Trophoblast cell (in vitro differentiated cells and primary cell): ENCODE data around the gene SLC35E2B.

Source experiments
- DNase-seq, 2 donors: peaks; one replicate each; pipeline ENCODE4 v3.0.0-alpha.2; 2016
- H2AFZ ChIP-seq: 2 replicates; pipeline ENCODE4 v1.6.1; 2013; ENCODE audit warnings: low read length, moderate library complexity, mild to moderate bottlenecking; ENCODE audit not compliant: insufficient read depth, poor library complexity
- H2AK5ac ChIP-seq: 2 replicates; pipeline ENCODE4 v1.6.1; 2013; ENCODE audit warnings: mild to moderate bottlenecking, low read length
- H2BK120ac ChIP-seq: 2 replicates; pipeline ENCODE4 v1.6.1; 2013; ENCODE audit warnings: low read length, mild to moderate bottlenecking, moderate library complexity; ENCODE audit not compliant: insufficient read depth, poor library complexity
- H2BK12ac ChIP-seq: 2 replicates; pipeline ENCODE4 v1.6.1; 2013; ENCODE audit warnings: mild to moderate bottlenecking, low read length, moderate library complexity
- H2BK5ac ChIP-seq: 2 replicates; pipeline ENCODE4 v1.6.1; 2013; ENCODE audit warnings: low read length, low read depth, moderate library complexity, mild to moderate bottlenecking; ENCODE audit not compliant: poor library complexity
- H3K14ac ChIP-seq: 2 replicates; pipeline ENCODE4 v1.6.1; 2013; ENCODE audit warnings: mild to moderate bottlenecking, low read length
- H3K18ac ChIP-seq: 2 replicates; pipeline ENCODE4 v1.6.1; 2013; ENCODE audit warnings: mild to moderate bottlenecking, low read length
- H3K23ac ChIP-seq: 2 replicates; pipeline ENCODE4 v1.6.1; 2013; ENCODE audit warnings: low read length
- H3K27ac ChIP-seq: 2 replicates; pipeline ENCODE4 v1.5.1; 2013; ENCODE audit warnings: low read depth, mild to moderate bottlenecking, inconsistent platforms, low read length, moderate library complexity
- H3K27me3 ChIP-seq: 2 replicates; pipeline ENCODE4 v1.6.1; 2013; ENCODE audit warnings: inconsistent platforms, mild to moderate bottlenecking, low read length, moderate library complexity; ENCODE audit not compliant: insufficient read depth
- H3K36me3 ChIP-seq, 2 experiments: 1 replicate in 1 of 2; 2 replicates in 1 of 2; pipeline ENCODE4 v1.6.1; 2013; ENCODE audit warnings: low read length in 2 of 2, mild to moderate bottlenecking in 2 of 2, moderate library complexity in 1 of 2; ENCODE audit not compliant: insufficient read depth in 2 of 2, control insufficient read depth in 1 of 2
- H3K4ac ChIP-seq: 2 replicates; pipeline ENCODE4 v1.6.1; 2013; ENCODE audit warnings: low read depth, mild to moderate bottlenecking, low read length, moderate library complexity
- H3K4me1 ChIP-seq, 2 experiments: 1 replicate in 1 of 2; 2 replicates in 1 of 2; pipeline ENCODE4 v1.6.1; 2013; ENCODE audit warnings: low read length in 2 of 2, mild to moderate bottlenecking in 2 of 2, moderate library complexity in 1 of 2; ENCODE audit not compliant: insufficient read depth in 2 of 2, control insufficient read depth in 1 of 2
- H3K4me2 ChIP-seq: 2 replicates; pipeline ENCODE4 v1.6.1; 2013; ENCODE audit warnings: inconsistent platforms, mild to moderate bottlenecking, low read length, moderate library complexity
- H3K4me3 ChIP-seq: 2 replicates; pipeline ENCODE4 v1.5.1; 2013; ENCODE audit warnings: mild to moderate bottlenecking, low read depth, low read length, inconsistent platforms
- H3K79me1 ChIP-seq: one replicate; pipeline ENCODE4 v1.6.1; 2013; ENCODE audit warnings: low read length
- H3K79me2 ChIP-seq: 2 replicates; pipeline ENCODE4 v1.6.1; 2013; ENCODE audit warnings: low read length, mild to moderate bottlenecking; ENCODE audit not compliant: control insufficient read depth, insufficient read depth, poor library complexity
- H3K9ac ChIP-seq: 2 replicates; pipeline ENCODE4 v1.6.1; 2013; ENCODE audit warnings: mild to moderate bottlenecking, low read length
- H3K9me3 ChIP-seq: 2 replicates; pipeline ENCODE4 v1.6.1; 2013; ENCODE audit warnings: low read depth, mild to moderate bottlenecking, control low read depth, inconsistent platforms, low read length; ENCODE audit not compliant: insufficient read depth
- H4K12ac ChIP-seq: 2 replicates; pipeline ENCODE4 v1.6.1; 2013; ENCODE audit warnings: low read depth, mild to moderate bottlenecking, low read length, moderate library complexity
- H4K8ac ChIP-seq: 2 replicates; pipeline ENCODE4 v1.6.1; 2013; ENCODE audit warnings: low read depth, mild to moderate bottlenecking, low read length, moderate library complexity
- H4K91ac ChIP-seq: one replicate; pipeline ENCODE4 v1.6.1; 2013; ENCODE audit warnings: low read depth, mild to moderate bottlenecking, low read length, moderate library complexity
- WGBS: extraction: QIAGEN DNeasy Blood & Tissue Kit; methylation state at CpG from one replicate; pipeline ENCODE4 v1.1.7; 2013; ENCODE audit warnings: missing lambda C conversion rate; ENCODE audit not compliant: insufficient read length, insufficient coverage; ENCODE audit errors: extremely low coverage; 5-methylcytosine and 5-hydroxymethylcytosine counted together

Gene SLC35E2B

GRCh38 chr1:1620433-1621139 is 72.0 kb downstream of the SLC35E2B start:
- Histone ChIP-seq H3K79me1 (peaks cover 5% of the 10 kb centered on the region), H3K14ac (no peak overlapping the region), H3K27ac (no peak overlapping the region), H2AFZ (no peak overlapping the region), H3K4me3 (no peak overlapping the region), H2BK12ac (no peak overlapping the region), H3K4me1 (peaks cover 2 to 8% of the 10 kb centered on the region in 2 experiments), H2BK120ac (no peak overlapping the region), H3K9me3 (no peaks in the 10 kb centered on the region), H3K4ac (no peak overlapping the region), H4K8ac (no peak overlapping the region), H3K4me2 (no peak overlapping the region), H4K91ac (no peak overlapping the region), H2BK5ac (no peak overlapping the region), H3K18ac (no peak overlapping the region), H3K79me2 (peaks cover 2% of the 10 kb centered on the region), H3K27me3 (no peaks in the 10 kb centered on the region), H4K12ac (no peak overlapping the region), H3K9ac (no peak overlapping the region), H3K36me3 (peaks cover 21 to 24% of the 10 kb centered on the region in 2 experiments), H3K23ac (no peak overlapping the region), H2AK5ac (no peak overlapping the region)
- no peak for DNase-seq
- no CpG with 5 or more reads among the region's 16 CpGs for WGBS

GRCh38 chr1:1619917-1620361 is 72.7 kb downstream of the SLC35E2B start:
- H2BK120ac ChIP-seq = no peak overlapping the region
- peaks cover 5% of the 10 kb centered on the region for H3K79me2 ChIP-seq
- no peak overlapping the region for H2AK5ac ChIP-seq
- H3K9me3 ChIP-seq = no peaks in the 10 kb centered on the region
- H3K9ac ChIP-seq = no peak overlapping the region
- H3K36me3 ChIP-seq = peaks cover 21 to 22% of the 10 kb centered on the region in 2 experiments
- DNase-seq = no peak
- H3K4me3 ChIP-seq = no peak overlapping the region
- H3K4me1 ChIP-seq = peaks cover 2 to 8% of the 10 kb centered on the region in 2 experiments
- peaks cover 8% of the 10 kb centered on the region for H3K79me1 ChIP-seq
- no peak overlapping the region for H3K4ac ChIP-seq
- H3K27ac ChIP-seq = no peak overlapping the region
- no peak overlapping the region for H4K91ac ChIP-seq
- no peak overlapping the region for H4K8ac ChIP-seq
- H3K18ac ChIP-seq = no peak overlapping the region
- H4K12ac ChIP-seq = no peak overlapping the region
- H3K14ac ChIP-seq = no peak overlapping the region
- H3K27me3 ChIP-seq = no peaks in the 10 kb centered on the region
- H2BK12ac ChIP-seq = no peak overlapping the region
- H3K23ac ChIP-seq = no peak overlapping the region
- H2AFZ ChIP-seq = no peak overlapping the region
- no peak overlapping the region for H2BK5ac ChIP-seq
- H3K4me2 ChIP-seq = no peak overlapping the region
- no CpG with 5 or more reads among the region's 14 CpGs for WGBS

GRCh38 chr1:1618396-1619068 is 74.1 kb downstream of the SLC35E2B start:
- H3K14ac ChIP-seq = no peak overlapping the region
- no peak overlapping the region for H3K23ac ChIP-seq
- H4K12ac ChIP-seq = no peak overlapping the region
- H3K36me3 ChIP-seq = peaks cover 15% of the 10 kb centered on the region in 2 experiments
- H2BK120ac ChIP-seq = no peak overlapping the region
- H2AFZ ChIP-seq = no peak overlapping the region
- no peak overlapping the region for H3K18ac ChIP-seq
- no peak overlapping the region for H3K4ac ChIP-seq
- no peak overlapping the region for H2AK5ac ChIP-seq
- peaks cover 5% of the 10 kb centered on the region for H3K79me2 ChIP-seq
- no peak overlapping the region for H4K91ac ChIP-seq
- peaks cover 8% of the 10 kb centered on the region for H3K79me1 ChIP-seq
- H4K8ac ChIP-seq = no peak overlapping the region
- no CpG with 5 or more reads among the region's 9 CpGs for WGBS
- H3K27me3 ChIP-seq = no peaks in the 10 kb centered on the region
- DNase-seq = peak in 1 of 2 donors; percentile 33
- H3K9me3 ChIP-seq = no peaks in the 10 kb centered on the region
- H3K9ac ChIP-seq = no peak overlapping the region
- H3K27ac ChIP-seq = no peak overlapping the region
- H3K4me2 ChIP-seq = no peak overlapping the region
- H2BK5ac ChIP-seq = no peak overlapping the region
- H3K4me1 ChIP-seq = peaks cover 10 to 15% of the 10 kb centered on the region in 2 experiments
- no peak overlapping the region for H3K4me3 ChIP-seq
- no peak overlapping the region for H2BK12ac ChIP-seq

GRCh38 chr1:1617925-1618324 is 74.7 kb downstream of the SLC35E2B start:
- H3K27me3 ChIP-seq = no peaks in the 10 kb centered on the region
- no peak overlapping the region for H2AK5ac ChIP-seq
- H3K79me2 ChIP-seq = peaks cover 5% of the 10 kb centered on the region
- H2BK12ac ChIP-seq = no peak overlapping the region
- no peak overlapping the region for H3K23ac ChIP-seq
- peaks cover 8% of the 10 kb centered on the region for H3K79me1 ChIP-seq
- H4K91ac ChIP-seq = no peak overlapping the region
- no CpG with 5 or more reads among the region's 6 CpGs for WGBS
- H3K4me3 ChIP-seq = no peak overlapping the region
- no peak overlapping the region for H2AFZ ChIP-seq
- no peaks in the 10 kb centered on the region for H3K9me3 ChIP-seq
- no peak overlapping the region for H3K4me2 ChIP-seq
- H3K14ac ChIP-seq = no peak overlapping the region
- H4K8ac ChIP-seq = no peak overlapping the region
- no peak overlapping the region for H3K18ac ChIP-seq
- H3K9ac ChIP-seq = no peak overlapping the region
- H3K4me1 ChIP-seq = peaks cover 10 to 15% of the 10 kb centered on the region in 2 experiments
- H4K12ac ChIP-seq = no peak overlapping the region
- DNase-seq = no peak
- no peak overlapping the region for H3K27ac ChIP-seq
- no peak overlapping the region for H3K4ac ChIP-seq
- peaks cover 15% of the 10 kb centered on the region in 2 experiments for H3K36me3 ChIP-seq
- no peak overlapping the region for H2BK120ac ChIP-seq
- no peak overlapping the region for H2BK5ac ChIP-seq
